Keratinocyte (primary cell): ENCODE data around the gene PSD2. TPM values are rescaled to one million over a fixed set of nuclear protein-coding genes. Genes with fewer than 3 reads are reported as not detected.

Source experiments
- DNase-seq: peaks from one replicate; pipeline ENCODE4 v3.0.0-alpha.2; 2011; ENCODE audit warnings: low read depth, missing footprints, low spot score
- FAIRE-seq: peaks from 2 replicates; lab custom pipeline; 2011; peaks lifted over from hg19 to GRCh38; lab: Jason Lieb, UNC
- H2AFZ ChIP-seq: 2 replicates; pipeline ENCODE4 v1.6.0; 2012; ENCODE audit warnings: low read length, control low read depth, inconsistent platforms; ENCODE audit not compliant: control insufficient read depth
- H3K27ac ChIP-seq: 2 replicates; pipeline ENCODE4 v1.5.1; 2011; ENCODE audit warnings: low read length; ENCODE audit not compliant: control insufficient read depth, insufficient read depth
- H3K27me3 ChIP-seq: 3 replicates; pipeline ENCODE4 v1.6.0; 2011; ENCODE audit warnings: low read length; ENCODE audit not compliant: control insufficient read depth, insufficient read depth; ENCODE audit errors: extremely low read depth
- H3K36me3 ChIP-seq, 2 experiments: 2 replicates in 1 of 2; 3 replicates in 1 of 2; pipeline ENCODE4 v1.5.1; 2011; ENCODE audit warnings: low read length in 2 of 2, mild to moderate bottlenecking in 1 of 2; ENCODE audit not compliant: control insufficient read depth in 2 of 2, insufficient read depth in 2 of 2; ENCODE audit errors: extremely low read depth in 1 of 2
- H3K4me1 ChIP-seq: 3 replicates; pipeline ENCODE4 v1.5.1; 2011; ENCODE audit warnings: low read length; ENCODE audit not compliant: control insufficient read depth, insufficient read depth; ENCODE audit errors: extremely low read depth
- H3K4me2 ChIP-seq: 3 replicates; pipeline ENCODE4 v1.6.0; 2011; ENCODE audit warnings: low read depth, low read length; ENCODE audit not compliant: control insufficient read depth, insufficient read depth; ENCODE audit errors: extremely low read depth
- H3K4me3 ChIP-seq, 3 experiments: fragments of 200-600 bp in 1 of 3; sonication (generic) in 1 of 3; 2 replicates in 2 of 3; 3 replicates in 1 of 3; pipeline ENCODE4 v1.5.1; 2011 to 2016; ENCODE audit warnings: low read length in 3 of 3, mild to moderate bottlenecking in 3 of 3, control low read depth in 2 of 3, inconsistent platforms in 1 of 3, low read depth in 1 of 3, mixed read lengths in 1 of 3, mixed run types in 1 of 3, moderate library complexity in 1 of 3; ENCODE audit not compliant: control insufficient read depth in 2 of 3, insufficient read depth in 2 of 3; ENCODE audit errors: extremely low read depth in 1 of 3
- H3K79me2 ChIP-seq: 2 replicates; pipeline ENCODE4 v1.6.0; 2012; ENCODE audit warnings: low read length; ENCODE audit not compliant: control insufficient read depth, insufficient read depth
- H3K9ac ChIP-seq: 3 replicates; pipeline ENCODE4 v1.6.0; 2011; ENCODE audit warnings: low read length; ENCODE audit not compliant: control insufficient read depth, insufficient read depth; ENCODE audit errors: extremely low read depth
- H3K9me1 ChIP-seq: 3 replicates; pipeline ENCODE4 v1.6.0; 2011; ENCODE audit warnings: low read length; ENCODE audit not compliant: control insufficient read depth, insufficient read depth; ENCODE audit errors: extremely low read depth
- H3K9me3 ChIP-seq: 2 replicates; pipeline ENCODE4 v1.5.1; 2012; ENCODE audit warnings: low read depth, low read length; ENCODE audit not compliant: control insufficient read depth
- H4K20me1 ChIP-seq: 3 replicates; pipeline ENCODE4 v1.6.0; 2011; ENCODE audit warnings: low read length; ENCODE audit not compliant: control insufficient read depth, insufficient read depth; ENCODE audit errors: extremely low read depth
- CTCF ChIP-seq, 3 experiments: IDR thresholded peaks in 1 of 3; conservative IDR thresholded peaks in 1 of 3; optimal IDR thresholded peaks in 1 of 3; 2 replicates in 2 of 3; 3 replicates in 1 of 3; pipeline versions ENCODE3 to v1.5.1; 2011; ENCODE audit warnings: low read length in 3 of 3, mild to moderate bottlenecking in 3 of 3, moderate library complexity in 2 of 3, control low read depth in 1 of 3, inconsistent platforms in 1 of 3; ENCODE audit not compliant: insufficient read depth in 2 of 3; ENCODE audit errors: extremely low read depth in 1 of 3
- EZH2 ChIP-seq: IDR thresholded peaks from one replicate; pipeline ENCODE4 v1.6.1; 2012; ENCODE audit warnings: inconsistent platforms, mild to moderate bottlenecking, low read length, moderate library complexity
- dilution Hi-C: fragments of 300-500 bp; cut with MboI; formaldehyde crosslinking; loops from one replicate; pipeline ENCODE4 v1.7.0; 2020; ENCODE audit warnings: low sequenced_read_pairs; ENCODE audit not compliant: extremely low pct_ligation_motif_present
- polyA plus RNA-seq, 5 experiments: library from polyadenylated mRNA; depleted of rRNA in 3 of 5; stranded (reverse) in 3 of 5; stranded (forward) in 1 of 5; unstranded in 1 of 5; fragments of >200 nt; gene quantifications; 1 replicate in 1 of 5; 2 replicates in 3 of 5; 3 replicates in 1 of 5; pipeline versions ENCODE4 v1.2.1 to v1.2.3, GENCODE V29; 2011 to 2012; ENCODE audit warnings: missing spikeins in 2 of 5, low read depth in 1 of 5, low replicate concordance in 1 of 5

The PSD2 gene
- polyA plus RNA-seq, 1 donor (not counting 4 experiments of a cell fraction or from before 2014, with no cell fraction given) = not detected

- dilution Hi-C loops = loop anchor here (25.0 kb wide), 1 partner anchor 137 kb away; no protein-coding TSS in a partner anchor
- Histone ChIP-seq H3K9ac (no peak overlapping the region), H3K27ac (no peak overlapping the region), H2AFZ (no peak overlapping the region), H3K9me1 (no peaks in the 10 kb centered on the region), H3K4me1 (no peaks in the 10 kb centered on the region), H3K4me3 (no peak overlapping the region), H3K27me3 (no peaks in the 10 kb centered on the region), H4K20me1 (no peaks in the 10 kb centered on the region), H3K9me3 (no peaks in the 10 kb centered on the region), H3K36me3 (no peaks in the 10 kb centered on the region), H3K79me2 (no peaks in the 10 kb centered on the region), H3K4me2 (no peak overlapping the region)
- DNase-seq (no peak), FAIRE-seq (no peak)
- TF ChIP-seq CTCF (optimal IDR thresholded peaks at IDR 0.05 in 1 of 3, IDR thresholded peaks at IDR 0.05 in 1 of 3, conservative IDR thresholded peaks at IDR 0.05 in 1 of 3; ENCODE audit: extremely low read depth in 1 of 3, insufficient read depth in 2 of 3, low read length in 3 of 3) (no peak), EZH2 (no peak)
Observed at GRCh38 chr5:139825690-139826089, 30.1 kb downstream of the PSD2 start.

GRCh38 chr5:139828207-139828895, 32.7 kb downstream of the PSD2 start:
- no peak for FAIRE-seq
- dilution Hi-C loops = loop anchor here (25.0 kb wide), 1 partner anchor 134 kb away; no protein-coding TSS in a partner anchor
- Histone ChIP-seq H3K4me2 (no peak overlapping the region), H3K27me3 (peaks cover 10% of the 10 kb centered on the region), H3K4me1 (no peaks in the 10 kb centered on the region), H3K36me3 (no peaks in the 10 kb centered on the region), H3K4me3 (no peak overlapping the region), H3K9ac (no peak overlapping the region), H3K79me2 (no peaks in the 10 kb centered on the region), H2AFZ (no peak overlapping the region), H4K20me1 (no peaks in the 10 kb centered on the region), H3K27ac (no peak overlapping the region), H3K9me1 (no peaks in the 10 kb centered on the region), H3K9me3 (no peaks in the 10 kb centered on the region)
- DNase-seq = no peak
- TF ChIP-seq CTCF (optimal IDR thresholded peaks at IDR 0.05 in 1 of 3, IDR thresholded peaks at IDR 0.05 in 1 of 3, conservative IDR thresholded peaks at IDR 0.05 in 1 of 3; ENCODE audit: extremely low read depth in 1 of 3, insufficient read depth in 2 of 3, low read length in 3 of 3) (no peak), EZH2 (no peak)
